SK-N-MC (cell line): Measurements from ENCODE around the gene SEMA6A.
A peak's percentile ranks its signal among the peaks of the same experiment; 100 is the strongest.

Source experiments
- DNase-seq: peaks from one replicate; pipeline ENCODE4 v3.0.0-alpha.2; 2011; ENCODE audit warnings: low read depth, low spot score
- H3K27ac ChIP-seq: fragments of 200-600 bp; sonication (generic); 2 replicates; pipeline ENCODE4 v1.5.1; 2016; ENCODE audit warnings: mixed run types
- H3K36me3 ChIP-seq: fragments of 200-600 bp; sonication (generic); 2 replicates; pipeline ENCODE4 v1.6.1; 2017; ENCODE audit warnings: antibody characterized with exemption, low read length, mixed read lengths; ENCODE audit not compliant: insufficient read depth
- H3K4me3 ChIP-seq: fragments of 200-600 bp; sonication (generic); 2 replicates; pipeline ENCODE4 v1.5.1; 2016
- H3K9ac ChIP-seq: fragments of 200-600 bp; sonication (generic); 2 replicates; pipeline ENCODE4 v1.8.0; 2017; ENCODE audit warnings: mixed run types, mixed read lengths; ENCODE audit not compliant: insufficient read length
- H3K9me3 ChIP-seq: fragments of 200-600 bp; sonication (generic); 2 replicates; pipeline ENCODE4 v1.6.1; 2017; ENCODE audit warnings: low read depth, mild to moderate bottlenecking, antibody characterized with exemption, low read length, moderate library complexity, mixed read lengths
- EZH2 ChIP-seq: fragments of 200-600 bp; sonication (generic); IDR thresholded peaks from one replicate; pipeline ENCODE4 v1.6.1; 2017; ENCODE audit warnings: antibody characterized with exemption
- FOXP2 ChIP-seq: optimal IDR thresholded peaks from 2 replicates; pipeline ENCODE3; 2011; ENCODE audit warnings: mild to moderate bottlenecking, moderate library complexity; ENCODE audit not compliant: insufficient read depth; ENCODE audit errors: extremely low read length, control extremely low read depth
- POLR2AphosphoS5 ChIP-seq: IDR thresholded peaks from 2 replicates; pipeline ENCODE4 v1.6.1; 2012; ENCODE audit warnings: mild to moderate bottlenecking, low read depth, low read length, borderline replicate concordance

Gene SEMA6A

DNA sequence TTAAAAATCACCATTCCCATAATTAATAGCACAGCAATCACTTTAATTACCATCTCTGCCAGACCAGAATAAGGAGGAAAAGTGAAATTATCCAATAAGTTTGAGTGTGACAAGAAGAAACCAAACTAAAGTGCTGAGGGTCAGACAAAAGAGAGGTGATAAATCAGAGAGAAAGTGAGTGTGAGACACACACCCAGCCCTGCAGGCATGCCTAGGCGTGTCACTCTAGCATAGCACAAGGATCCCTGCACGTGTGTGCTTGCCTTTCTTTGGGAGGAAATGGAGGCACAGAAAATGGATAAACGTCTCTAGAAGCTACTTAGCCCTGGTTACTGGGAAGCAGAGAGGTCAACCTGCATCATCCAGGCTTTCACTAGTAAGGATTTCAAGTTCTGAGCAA, 56.2 kb downstream of the SEMA6A start:
- Histone ChIP-seq H3K9me3 (no peaks in the 10 kb centered on the region), H3K4me3 (no peak overlapping the region), H3K27ac (no peak overlapping the region), H3K9ac (no peak overlapping the region), H3K36me3 (no peaks in the 10 kb centered on the region)
- DNase-seq: no peak
- TF ChIP-seq EZH2: no peak
- TF ChIP-seq POLR2AphosphoS5: no peak
- no peak for TF ChIP-seq FOXP2

DNA sequence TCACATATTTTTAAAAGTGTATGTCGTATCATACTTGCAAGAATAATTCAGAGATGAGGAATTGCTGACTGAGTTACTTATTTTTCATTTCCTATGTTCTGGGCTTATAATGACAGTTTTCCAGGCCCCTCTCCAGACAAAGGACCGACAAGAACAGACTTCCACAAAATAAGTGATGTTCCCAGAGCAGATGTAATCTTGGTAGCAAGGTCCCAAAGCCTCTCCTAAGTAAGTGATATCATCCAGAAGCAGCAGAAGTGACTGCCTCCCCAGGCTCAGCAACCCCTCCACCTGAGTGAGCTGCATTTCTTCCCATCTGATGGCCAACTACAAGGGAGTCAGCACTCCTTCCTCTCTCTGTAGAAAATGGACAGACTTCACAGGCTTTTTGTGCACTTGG, 57.1 kb downstream of the SEMA6A start:
- TF ChIP-seq POLR2AphosphoS5 (no peak), EZH2 (no peak)
- Histone ChIP-seq H3K9me3 (no peaks in the 10 kb centered on the region), H3K9ac (no peak overlapping the region), H3K27ac (no peak overlapping the region), H3K36me3 (no peaks in the 10 kb centered on the region), H3K4me3 (no peak overlapping the region)
- DNase-seq: no peak

DNA sequence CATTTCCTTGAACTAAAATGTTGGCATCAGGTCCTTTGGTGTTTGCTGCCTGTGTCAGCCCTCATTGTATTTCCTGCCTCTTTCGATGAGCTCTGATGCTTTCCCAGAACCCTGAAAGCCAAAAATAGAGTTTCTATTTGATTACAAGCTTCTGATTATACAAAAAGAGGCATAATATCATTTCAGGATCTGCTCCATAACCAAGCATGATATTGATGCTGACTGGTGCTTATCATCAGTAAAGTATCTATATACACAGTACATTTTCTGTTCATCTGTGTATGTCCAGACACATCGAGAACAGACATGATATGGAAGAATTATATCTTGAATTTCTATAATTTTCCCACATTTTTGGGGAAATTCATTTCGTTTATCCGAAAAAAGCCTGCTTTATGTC, 58.6 kb downstream of the SEMA6A start:
- Histone ChIP-seq H3K36me3 (no peaks in the 10 kb centered on the region), H3K27ac (no peak overlapping the region), H3K4me3 (no peak overlapping the region), H3K9me3 (no peaks in the 10 kb centered on the region), H3K9ac (no peak overlapping the region)
- DNase-seq: no peak
- TF ChIP-seq EZH2 (no peak), FOXP2 (no peak), POLR2AphosphoS5 (no peak)

DNA sequence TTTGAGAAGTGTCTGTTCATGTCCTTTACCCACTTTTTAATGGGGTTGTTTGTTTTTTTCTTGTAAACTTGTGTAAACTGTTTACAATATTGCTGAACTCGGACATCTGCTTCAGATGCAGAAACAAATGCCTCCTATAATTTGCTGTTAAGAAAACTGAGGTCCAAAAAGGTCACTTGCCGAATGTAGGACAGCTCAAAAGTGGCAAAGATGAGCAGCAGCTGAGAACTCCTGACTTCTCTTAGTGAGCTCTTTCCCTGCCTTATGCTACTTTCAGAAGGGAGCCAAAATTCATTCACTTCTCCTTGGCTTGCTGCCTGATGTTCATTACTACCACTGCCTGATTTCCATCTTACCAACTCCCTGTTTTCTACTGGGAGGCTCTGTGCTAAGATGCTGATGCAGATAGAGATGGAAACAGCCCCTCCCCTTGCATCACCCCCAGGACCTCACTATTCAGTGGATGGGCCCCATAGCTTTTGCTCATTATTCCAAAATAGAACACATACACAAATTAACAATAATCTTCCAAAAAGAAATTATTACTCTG, 60.1 kb downstream of the SEMA6A start:
- TF ChIP-seq POLR2AphosphoS5 (no peak), FOXP2 (no peak), EZH2 (no peak)
- Histone ChIP-seq H3K36me3 (no peaks in the 10 kb centered on the region), H3K4me3 (no peak overlapping the region), H3K9me3 (no peaks in the 10 kb centered on the region), H3K9ac (no peak overlapping the region), H3K27ac (no peak overlapping the region)
- no peak for DNase-seq

DNA sequence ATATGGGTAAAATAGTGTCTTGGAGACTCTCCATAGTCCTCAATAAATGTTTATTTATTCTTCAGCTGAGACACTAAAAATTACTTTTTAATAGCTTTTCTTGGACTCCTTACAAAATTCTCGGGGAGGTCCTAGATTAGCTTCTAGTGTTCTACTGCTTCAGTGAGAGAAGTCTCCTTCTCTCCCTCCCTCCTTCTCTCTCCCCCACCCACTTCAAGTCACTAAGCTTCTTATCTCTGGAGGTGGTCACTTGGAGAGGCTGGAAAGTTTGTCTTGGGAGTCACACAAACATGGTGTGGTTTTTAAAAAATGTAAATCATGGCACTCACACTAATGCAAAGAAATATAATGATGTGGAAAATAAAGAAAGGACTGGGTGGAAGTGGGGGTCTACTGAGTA, 64.1 kb downstream of the SEMA6A start:
- no peak for DNase-seq

DNA sequence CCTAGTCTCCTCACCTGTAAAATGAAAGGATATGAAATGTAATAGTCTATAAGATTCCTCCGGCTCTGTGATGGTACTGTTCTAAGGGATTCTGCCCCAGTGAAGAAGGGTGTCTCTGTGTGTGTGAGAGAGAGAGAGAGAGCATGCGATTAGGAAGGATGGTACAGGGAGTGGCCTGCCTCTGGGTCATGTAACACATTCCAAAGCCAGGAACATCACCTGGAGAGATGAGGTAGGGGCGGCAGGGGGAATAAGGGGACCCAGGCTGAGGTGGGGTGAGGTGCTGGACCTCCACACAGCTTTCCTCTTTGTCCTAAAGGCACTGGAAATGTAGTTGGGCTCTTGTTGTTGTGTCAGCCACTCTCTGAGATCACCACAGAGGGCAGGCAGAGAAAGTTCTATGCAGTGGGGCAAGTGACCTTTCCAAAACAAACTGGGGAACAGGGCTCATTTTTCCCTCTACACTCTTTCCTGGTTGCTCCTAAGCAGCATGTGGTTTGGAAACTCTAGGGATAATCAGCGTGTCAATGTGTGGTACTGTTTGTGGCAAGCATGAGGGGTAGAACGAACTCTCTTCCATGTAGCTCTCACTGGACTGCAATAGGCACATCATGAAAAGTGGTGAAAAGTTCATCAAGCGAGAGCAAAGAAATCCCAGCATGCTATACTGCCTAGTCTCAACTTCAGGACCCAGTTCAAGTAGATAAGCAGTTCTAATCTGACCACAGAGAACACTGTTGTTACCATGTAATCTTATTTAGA, 65.0 kb downstream of the SEMA6A start:
- no peaks in the 10 kb centered on the region for H3K36me3 ChIP-seq
- H3K9ac ChIP-seq: no peak overlapping the region
- no peaks in the 10 kb centered on the region for H3K9me3 ChIP-seq
- H3K4me3 ChIP-seq: no peak overlapping the region
- no peak for TF ChIP-seq EZH2
- TF ChIP-seq POLR2AphosphoS5: no peak
- no peak for TF ChIP-seq FOXP2
- H3K27ac ChIP-seq: no peak overlapping the region
- no peak for DNase-seq

More for the DNA sequence above, 64.1 kb downstream of the SEMA6A start:
- no peaks in the 10 kb centered on the region for H3K36me3 ChIP-seq
- no peak for TF ChIP-seq EZH2
- TF ChIP-seq FOXP2: no peak
- no peak for TF ChIP-seq POLR2AphosphoS5
- no peak overlapping the region for H3K9ac ChIP-seq
- H3K27ac ChIP-seq: no peak overlapping the region
- no peaks in the 10 kb centered on the region for H3K9me3 ChIP-seq
- no peak overlapping the region for H3K4me3 ChIP-seq

DNA sequence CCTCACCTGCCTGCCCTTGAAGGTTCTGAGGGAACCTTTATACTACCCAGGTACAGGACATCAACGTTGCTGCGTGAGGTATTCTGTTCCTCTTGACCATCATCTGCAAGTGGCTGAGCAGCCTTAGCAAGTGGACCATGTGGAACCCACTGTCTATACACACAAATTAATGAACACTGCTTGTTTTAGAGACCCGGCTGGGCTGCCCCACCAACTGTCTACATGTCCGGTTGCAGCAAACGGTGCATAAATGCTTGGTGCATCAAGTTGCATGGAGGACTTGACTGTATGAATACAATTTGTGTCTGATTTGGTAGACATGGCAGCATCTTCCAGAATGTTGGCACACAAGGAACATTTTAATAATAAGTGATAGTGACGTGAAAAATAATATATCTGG, 65.8 kb downstream of the SEMA6A start:
- no peak for DNase-seq
- TF ChIP-seq FOXP2 (no peak), POLR2AphosphoS5 (no peak), EZH2 (no peak)
- Histone ChIP-seq H3K9me3 (no peaks in the 10 kb centered on the region), H3K36me3 (no peaks in the 10 kb centered on the region), H3K4me3 (no peak overlapping the region), H3K9ac (no peak overlapping the region), H3K27ac (no peak overlapping the region)

DNA sequence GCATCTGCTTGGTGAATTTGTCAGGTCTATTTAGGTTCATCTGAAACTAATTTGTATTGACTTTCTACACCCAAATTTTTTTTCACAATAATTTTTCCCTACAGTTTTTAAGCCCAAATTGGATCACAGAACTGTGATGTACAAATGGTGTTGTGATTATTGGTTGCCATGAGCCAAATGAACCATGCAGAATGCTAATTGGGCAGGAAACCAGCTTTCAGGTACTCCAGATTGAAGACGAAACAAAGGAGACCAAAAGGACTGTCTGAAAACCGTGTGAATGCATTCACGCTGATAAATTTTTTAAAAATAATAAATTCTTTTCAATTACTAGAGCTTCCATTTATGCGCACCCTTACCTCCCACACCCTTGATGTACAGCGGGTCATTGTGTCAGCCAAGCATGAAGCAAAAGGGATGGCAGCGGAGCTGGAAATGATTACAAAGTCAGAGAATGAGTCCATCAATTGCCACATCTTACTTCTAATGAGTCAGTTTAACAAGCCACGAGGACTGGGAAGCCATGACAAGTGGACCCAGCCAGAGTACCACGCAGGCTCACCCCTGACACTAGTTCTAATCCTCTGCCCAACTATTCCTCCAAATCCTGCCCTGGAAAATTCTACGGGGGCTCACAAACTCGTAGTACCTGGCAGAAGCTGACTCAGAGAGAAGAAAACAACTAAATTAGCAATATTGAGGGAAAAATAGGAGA, 66.5 kb downstream of the SEMA6A start:
- no peaks in the 10 kb centered on the region for H3K36me3 ChIP-seq
- TF ChIP-seq FOXP2: no peak
- no peak for TF ChIP-seq EZH2
- TF ChIP-seq POLR2AphosphoS5: no peak
- 0 out of 2 replicates have a peak overlapping the region, but pooled peaks have one; percentile 17 for H3K27ac ChIP-seq
- H3K9me3 ChIP-seq: no peaks in the 10 kb centered on the region
- DNase-seq: no peak
- H3K9ac ChIP-seq: no peak overlapping the region
- H3K4me3 ChIP-seq: no peak overlapping the region; the same call in 1 of the 2 replicates
